Left lung (tissue), 10 donors: Measurements from ENCODE around the gene PRMT5. TPM values are rescaled to one million over a fixed set of nuclear protein-coding genes. Genes with fewer than 3 reads are reported as not detected.

Experiments
- ATAC-seq: fragments of 200-7000 bp; cut with Tn5 transposase; one replicate; pipeline ENCODE4 v1.9.1; 2020; ENCODE audit warnings: moderate library complexity
- DNase-seq, 4 donors: peaks; one replicate each; pipeline ENCODE4 v3.0.0-alpha.2; 2013 to 2020
- H3K27ac ChIP-seq, 2 donors: fragments of 200-600 bp; sonication (generic) in 1 of 2; one replicate each; pipeline versions ENCODE4 v1.5.0 to v1.8.0; 2020 to 2021
- H3K27me3 ChIP-seq, 2 donors: fragments of 200-600 bp; sonication (generic) in 1 of 2; one replicate each; pipeline versions ENCODE4 v1.5.0 to v1.8.0; 2020 to 2021
- H3K36me3 ChIP-seq, 2 donors: fragments of 200-600 bp; sonication (generic) in 1 of 2; one replicate each; pipeline versions ENCODE4 v1.5.0 to v1.8.0; 2020 to 2021
- H3K4me1 ChIP-seq, 2 donors: fragments of 200-600 bp; one replicate each; pipeline ENCODE4 v1.8.0; 2021
- H3K4me3 ChIP-seq, 2 donors: fragments of 200-600 bp; sonication (generic) in 1 of 2; one replicate each; pipeline versions ENCODE4 v1.5.0 to v1.8.0; 2020 to 2021; ENCODE audit warnings: mild to moderate bottlenecking in 1 of 2
- H3K9me3 ChIP-seq, 2 donors: fragments of 200-600 bp; sonication (generic) in 1 of 2; one replicate each; pipeline versions ENCODE4 v1.5.0 to v1.8.0; 2020 to 2021
- CTCF ChIP-seq, 2 donors: fragments of 200-600 bp; sonication (generic) in 1 of 2; IDR thresholded peaks; one replicate each; pipeline versions ENCODE4 v1.5.0 to v1.8.0; 2021; ENCODE audit warnings: antibody characterized with exemption in 2 of 2
- intact Hi-C, 2 donors: fragments of 100-400 bp; cut with DNase I; formaldehyde crosslinking; loops; one replicate each; pipeline versions ENCODE4 v1.11.2 to v1.14.2; 2022
- polyA plus RNA-seq, 6 donors: library from polyadenylated mRNA; unstranded; fragments of 120-200 nt; gene quantifications; one replicate each; pipeline ENCODE4 v1.2.1, GENCODE V29; 2013; ENCODE audit not compliant: insufficient read length in 6 of 6
- total RNA-seq, 2 donors: library from RNA; stranded (reverse); fragmentation: NEBNext Ultra II Directional; extraction: Animal tissue kit (Norgen Biotek cat#: 25700); gene quantifications; one replicate each; pipeline ENCODE4 v1.2.1, GENCODE V29; 2021
- donor health status: DM: no; HTN: yes; CAD: no.
- donor health status: DM: no; HTN: no; CAD: no.

Gene PRMT5
- total and polyA plus RNA-seq, 8 donors, result 48.7 to 143 (median 129) TPM

GRCh38 chr14:22903742-22904087, 25.5 kb downstream of the PRMT5 start:
- Histone ChIP-seq H3K36me3 (peaks cover 8 to 97% of the 10 kb centered on the region in 2 donors), H3K4me1 (peaks cover 0 to 18% of the 10 kb centered on the region in 2 donors), H3K27me3 (no peaks in the 10 kb centered on the region), H3K9me3 (no peaks in the 10 kb centered on the region), H3K4me3 (no peak overlapping the region), H3K27ac (no peak overlapping the region)
- intact Hi-C loops, result no loop called here
- TF ChIP-seq CTCF (IDR thresholded peaks at IDR 0.05), result no peak
- ATAC-seq (no peak), DNase-seq (no peak)

GRCh38 chr14:22901799-22902198, 27.4 kb downstream of the PRMT5 start:
- ATAC-seq (no peak), DNase-seq (no peak)
- Histone ChIP-seq H3K27ac (no peak overlapping the region), H3K9me3 (no peaks in the 10 kb centered on the region), H3K36me3 (peaks cover 8 to 77% of the 10 kb centered on the region in 2 donors), H3K4me1 (peaks cover 0 to 10% of the 10 kb centered on the region in 2 donors), H3K27me3 (no peaks in the 10 kb centered on the region), H3K4me3 (no peak overlapping the region)
- TF ChIP-seq CTCF (IDR thresholded peaks at IDR 0.05), result no peak
- intact Hi-C loops, result no loop called here

- H3K27me3 ChIP-seq, result no peaks in the 10 kb centered on the region
- no peak overlapping the region for H3K4me3 ChIP-seq
- peaks cover 0 to 10% of the 10 kb centered on the region in 2 donors for H3K4me1 ChIP-seq
- peaks cover 0 to 62% of the 10 kb centered on the region in 2 donors for H3K36me3 ChIP-seq
- no peaks in the 10 kb centered on the region for H3K9me3 ChIP-seq
- H3K27ac ChIP-seq, result no peak overlapping the region
- TF ChIP-seq CTCF (IDR thresholded peaks at IDR 0.05), result peak; percentile 28 to 41
- ATAC-seq (peak; percentile 80), DNase-seq (peak in 2 of 4 donors; percentile 41 to 68)
- intact Hi-C loops, result no loop called here
Observed at GRCh38 chr14:22900081-22900799, 28.9 kb downstream of the PRMT5 start.

GRCh38 chr14:22898302-22899090, 30.7 kb downstream of the PRMT5 start:
- no peak overlapping the region for H3K4me3 ChIP-seq
- no peak overlapping the region for H3K27ac ChIP-seq
- intact Hi-C loops, result no loop called here
- no peaks in the 10 kb centered on the region for H3K27me3 ChIP-seq
- no peaks in the 10 kb centered on the region for H3K9me3 ChIP-seq
- H3K4me1 ChIP-seq, result peaks cover 0 to 10% of the 10 kb centered on the region in 2 donors
- DNase-seq (no peak), ATAC-seq (no peak)
- TF ChIP-seq CTCF (IDR thresholded peaks at IDR 0.05), result no peak
- peaks cover 0 to 55% of the 10 kb centered on the region in 2 donors for H3K36me3 ChIP-seq

DNA sequence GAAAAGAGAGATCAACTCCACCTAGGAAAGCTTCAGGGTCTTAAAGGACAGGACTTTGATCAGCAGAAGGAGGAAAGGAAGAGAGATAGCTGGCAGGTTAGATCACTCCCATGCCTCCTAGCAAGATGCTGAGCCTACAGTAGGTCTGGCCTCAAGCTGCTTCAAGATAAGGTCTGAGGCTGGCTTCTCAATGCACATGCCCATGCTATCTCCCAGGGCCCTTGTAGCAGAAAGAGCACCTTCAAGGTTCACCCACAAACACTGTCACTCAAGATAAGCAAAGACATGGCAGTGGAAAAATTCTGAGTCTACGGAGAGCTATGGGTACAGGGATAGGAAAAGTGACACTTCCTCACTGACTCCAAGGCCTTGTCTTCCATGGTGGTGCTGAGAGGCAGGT, 31.8 kb downstream of the PRMT5 start:
- Histone ChIP-seq H3K27me3 (no peaks in the 10 kb centered on the region), H3K9me3 (no peaks in the 10 kb centered on the region), H3K27ac (no peak overlapping the region), H3K4me3 (no peak overlapping the region), H3K36me3 (peaks cover 0 to 43% of the 10 kb centered on the region in 2 donors), H3K4me1 (peaks cover 0 to 10% of the 10 kb centered on the region in 2 donors)
- no peak for ATAC-seq
- no peak for TF ChIP-seq CTCF (IDR thresholded peaks at IDR 0.05)
- intact Hi-C loops, result no loop called here
- no peak for DNase-seq
